Heart right ventricle (tissue), 16 donors: ENCODE results near the gene PKD1L1. TPM values are rescaled to one million over a fixed set of nuclear protein-coding genes. Genes with fewer than 3 reads are reported as not detected.

ENCODE experiments used
- ATAC-seq, 8 donors: fragments of 200-7000 bp; cut with Tn5 transposase; one replicate each; pipeline ENCODE4 v1.9.1; 2020; ENCODE audit warnings: mild to moderate bottlenecking in 8 of 8, moderate library complexity in 8 of 8, moderate number of reproducible peaks in 1 of 8
- DNase-seq, 2 donors: peaks; one replicate each; pipeline ENCODE4 v3.0.0-alpha.2; 2020
- H3K27ac ChIP-seq, 10 donors: fragments of 200-600 bp; sonication (generic) in 2 of 10; one replicate each; pipeline versions ENCODE4 v1.5.0 to v1.8.0; 2020 to 2022; ENCODE audit warnings: mild to moderate bottlenecking in 3 of 10
- H3K27me3 ChIP-seq, 7 donors: fragments of 200-600 bp; one replicate each; pipeline ENCODE4 v1.8.0; 2021 to 2022; ENCODE audit warnings: mild to moderate bottlenecking in 2 of 7
- H3K36me3 ChIP-seq, 9 donors: fragments of 200-600 bp; sonication (generic) in 1 of 9; one replicate each; pipeline versions ENCODE4 v1.5.0 to v1.8.0; 2020 to 2022; ENCODE audit warnings: mild to moderate bottlenecking in 2 of 9
- H3K4me1 ChIP-seq, 9 donors: fragments of 200-600 bp; sonication (generic) in 1 of 9; one replicate each; pipeline versions ENCODE4 v1.5.0 to v1.8.0; 2020 to 2022; ENCODE audit warnings: mild to moderate bottlenecking in 4 of 9
- H3K4me3 ChIP-seq, 10 donors: fragments of 200-600 bp; sonication (generic) in 2 of 10; one replicate each; pipeline versions ENCODE4 v1.5.0 to v1.8.0; 2020 to 2022; ENCODE audit warnings: mild to moderate bottlenecking in 7 of 10, moderate library complexity in 2 of 10
- H3K9me3 ChIP-seq, 11 donors: fragments of 200-600 bp in 10 of 11; sonication (generic) in 2 of 11; one replicate each; pipeline versions ENCODE4 v1.5.0 to v1.8.0; 2013 to 2022; ENCODE audit warnings: mild to moderate bottlenecking in 2 of 11, control low read depth in 1 of 11, moderate library complexity in 1 of 11
- WGBS, 2 donors: extraction: QIAGEN DNeasy Blood & Tissue Kit; methylation state at CpG; one replicate each; pipeline ENCODE4 v1.1.7; 2013; ENCODE audit warnings: inconsistent platforms in 1 of 2; 5-methylcytosine and 5-hydroxymethylcytosine counted together
- intact Hi-C, 10 donors: fragments of 100-400 bp; cut with DNase I; formaldehyde crosslinking; loops; one replicate each; pipeline versions ENCODE4 v1.11.1 to v1.14.2; 2022
- polyA plus RNA-seq, 2 donors: library from polyadenylated mRNA; stranded (reverse); fragments of 200-250 nt; gene quantifications; one replicate each; pipeline ENCODE4 v1.2.3, GENCODE V29; 2013
- total RNA-seq, 10 donors: library from RNA; stranded (reverse); fragmentation: NEBNext Ultra II Directional in 3 of 10; extraction: Animal tissue kit (Norgen Biotek cat#: 25700) in 3 of 10; gene quantifications; one replicate each; pipeline versions ENCODE4 v1.2.1 to v1.2.4, GENCODE V29; 2021 to 2023
- TF ChIP-seq, protein P1 (sequence below), 9 donors: fragments of 200-600 bp; sonication (generic) in 2 of 9; IDR thresholded peaks; one replicate each; pipeline versions ENCODE4 v1.5.0 to v1.8.0; 2021 to 2022; ENCODE audit warnings: antibody characterized with exemption in 9 of 9, mild to moderate bottlenecking in 5 of 9, moderate library complexity in 1 of 9
- donor health status: Arrhythmogenic right ventricular cardiomyopathy.
- donor health status: ischemic (EF 13 %, LVEDD 7.1; RV severe dilation, severe dysfunction).
- donor health status: healthy with polysubstance abuse.
- donor health status: DM: no; HTN: yes; CAD: no.
- donor health status: DM: no; HTN: no; CAD: no.
- donor health status: ischemic (EF 25% LVEDD 6.9; RV normal size, moderate dysfunction).
- donor health status: ischemic (EF 25% LVEDD 5.7; RV mildly dilated, moderate dysfunction).
- donor health status: healthy.
- donor health status: DM: yes; HTN: yes; CAD: no.
- donor health status: Ischemic cardiomyopathy.
- donor health status: ischemic (EF 35%, LVEDD 5.7; RV mildly dilated, moderate dysfunction).
- donor health status: nonischemic (EF 11% LVEDD 7.7; RV severe dilation, severe dysfunction).
- donor health status: DM: yes; HTN: yes; CAD: no.
- donor health status: PGD.
- donor health status: ischemic (EF 29% LVEDD 5.4; RV normal size, mild dysfunction).
- donor health status: nonischemic (EF 23%, LVEDD 6.1; RV moderate dilation, normal function).

PKD1L1 gene
- total and polyA plus RNA-seq, 12 donors: 1.5 to 4.7 (median 2.4) TPM

DNA sequence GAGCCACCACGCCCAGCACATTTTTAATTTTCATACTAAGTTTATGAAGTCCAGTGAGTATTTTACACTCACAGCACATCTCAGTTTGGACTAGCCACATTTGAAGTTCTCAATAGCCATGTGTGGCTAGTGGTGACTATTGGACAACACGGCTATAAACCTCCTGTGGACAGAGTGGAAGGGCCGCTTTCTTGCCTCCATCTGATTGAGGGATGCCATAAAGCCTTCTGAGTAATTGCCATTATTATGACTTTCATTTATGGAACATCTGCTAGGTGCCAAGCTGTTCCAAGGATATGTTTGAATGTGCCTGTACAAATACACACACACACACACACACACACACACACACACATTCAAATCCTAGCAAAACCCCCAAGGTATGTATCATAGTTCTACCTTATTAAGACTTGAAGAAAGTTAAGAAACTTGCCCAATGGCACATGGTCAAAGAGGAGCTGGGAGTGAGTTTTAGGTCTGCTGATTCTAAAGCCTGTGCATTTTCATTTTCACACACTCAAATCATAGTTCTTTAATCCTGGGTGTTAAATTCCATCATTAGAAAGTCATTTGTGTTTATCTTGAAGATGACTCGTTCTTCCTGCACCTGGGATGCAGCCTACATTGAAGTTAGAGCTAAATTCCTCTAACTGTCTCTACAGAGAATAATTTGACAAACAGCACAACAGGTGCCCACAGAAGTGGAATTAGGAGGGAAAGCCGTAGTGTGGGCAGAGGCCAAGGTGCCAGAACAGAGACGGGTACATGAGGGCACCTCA is 143.3 kb downstream of the PKD1L1 start:
- no peaks in the 10 kb centered on the region for H3K27me3 ChIP-seq
- TF ChIP-seq, protein P1, sequence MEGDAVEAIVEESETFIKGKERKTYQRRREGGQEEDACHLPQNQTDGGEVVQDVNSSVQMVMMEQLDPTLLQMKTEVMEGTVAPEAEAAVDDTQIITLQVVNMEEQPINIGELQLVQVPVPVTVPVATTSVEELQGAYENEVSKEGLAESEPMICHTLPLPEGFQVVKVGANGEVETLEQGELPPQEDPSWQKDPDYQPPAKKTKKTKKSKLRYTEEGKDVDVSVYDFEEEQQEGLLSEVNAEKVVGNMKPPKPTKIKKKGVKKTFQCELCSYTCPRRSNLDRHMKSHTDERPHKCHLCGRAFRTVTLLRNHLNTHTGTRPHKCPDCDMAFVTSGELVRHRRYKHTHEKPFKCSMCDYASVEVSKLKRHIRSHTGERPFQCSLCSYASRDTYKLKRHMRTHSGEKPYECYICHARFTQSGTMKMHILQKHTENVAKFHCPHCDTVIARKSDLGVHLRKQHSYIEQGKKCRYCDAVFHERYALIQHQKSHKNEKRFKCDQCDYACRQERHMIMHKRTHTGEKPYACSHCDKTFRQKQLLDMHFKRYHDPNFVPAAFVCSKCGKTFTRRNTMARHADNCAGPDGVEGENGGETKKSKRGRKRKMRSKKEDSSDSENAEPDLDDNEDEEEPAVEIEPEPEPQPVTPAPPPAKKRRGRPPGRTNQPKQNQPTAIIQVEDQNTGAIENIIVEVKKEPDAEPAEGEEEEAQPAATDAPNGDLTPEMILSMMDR (IDR thresholded peaks at IDR 0.05): no peak
- no peak overlapping the region for H3K4me3 ChIP-seq
- H3K27ac ChIP-seq: no peak overlapping the region
- intact Hi-C loops: loop anchor here in 1 of 10 donors (10.0 kb wide), 1 partner anchor 300 kb away; no protein-coding TSS in a partner anchor
- DNase-seq (no peak), ATAC-seq (no peak)
- H3K9me3 ChIP-seq: no peaks in the 10 kb centered on the region
- peaks cover 0 to 19% (median 0%) of the 10 kb centered on the region in 9 donors for H3K36me3 ChIP-seq
- WGBS, 2 donors: 94 to 95% methylated on average over 6 of the region's 6 CpGs
- peaks cover 0 to 32% (median 6%) of the 10 kb centered on the region in 9 donors for H3K4me1 ChIP-seq

DNA sequence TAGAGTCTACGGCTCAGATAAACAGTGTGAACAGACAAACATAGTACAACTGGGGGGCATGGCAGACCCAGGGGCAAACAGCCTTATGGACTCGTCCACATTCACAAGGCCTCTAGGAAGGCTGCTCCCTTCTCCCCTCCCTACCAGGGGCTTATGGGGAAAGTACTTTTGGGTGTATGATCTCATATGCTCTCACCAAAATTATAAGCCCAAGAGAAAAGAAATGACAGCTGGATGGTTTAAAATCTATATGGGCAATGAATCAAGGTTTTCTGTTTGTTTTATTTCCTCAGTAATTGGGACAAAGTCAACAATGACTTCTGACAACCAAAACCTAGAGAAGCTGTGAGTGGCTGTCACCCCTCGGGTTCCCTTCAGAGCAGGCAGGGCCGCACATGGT is 144.4 kb downstream of the PKD1L1 start:
- no peak overlapping the region for H3K27ac ChIP-seq
- intact Hi-C loops: loop anchor here in 1 of 10 donors (10.0 kb wide), 1 partner anchor 301 kb away; no protein-coding TSS in a partner anchor
- ATAC-seq (no peak), DNase-seq (no peak)
- H3K4me1 ChIP-seq: peaks cover 0 to 32% (median 6%) of the 10 kb centered on the region in 9 donors
- no peak overlapping the region for H3K4me3 ChIP-seq
- H3K27me3 ChIP-seq: no peaks in the 10 kb centered on the region
- TF ChIP-seq, protein P1 (IDR thresholded peaks at IDR 0.05): no peak
- no peaks in the 10 kb centered on the region for H3K9me3 ChIP-seq
- H3K36me3 ChIP-seq: peaks cover 0 to 19% (median 0%) of the 10 kb centered on the region in 9 donors
- WGBS, 2 donors: 76 to 78% methylated on average over 4 of the region's 4 CpGs

DNA sequence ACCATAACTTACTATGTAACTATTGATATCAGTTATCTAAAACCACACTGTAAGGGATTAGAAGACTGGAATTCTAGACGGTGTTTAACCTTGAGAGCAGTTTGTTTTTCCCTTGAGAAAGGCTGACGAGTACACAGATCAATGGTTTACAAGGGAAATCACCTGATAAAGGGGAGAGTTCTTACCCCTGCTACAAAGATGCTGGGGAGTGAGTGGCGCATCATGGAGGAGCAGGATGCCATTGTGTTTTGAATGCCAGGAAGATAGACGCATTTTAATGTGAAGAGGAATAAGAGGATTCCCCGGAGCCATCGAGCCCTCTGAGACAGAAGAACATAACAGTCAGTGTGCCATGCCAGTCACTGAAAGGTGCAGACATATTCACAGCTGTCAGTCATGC is 145.2 kb downstream of the PKD1L1 start:
- H3K9me3 ChIP-seq: no peaks in the 10 kb centered on the region
- H3K27ac ChIP-seq: no peak overlapping the region
- intact Hi-C loops: loop anchor here in 1 of 10 donors (10.0 kb wide), 1 partner anchor 302 kb away; no protein-coding TSS in a partner anchor
- ATAC-seq (no peak), DNase-seq (no peak)
- peaks cover 0 to 19% (median 0%) of the 10 kb centered on the region in 9 donors for H3K36me3 ChIP-seq
- TF ChIP-seq, protein P1 (IDR thresholded peaks at IDR 0.05): no peak
- H3K4me1 ChIP-seq: peaks cover 0 to 30% (median 6%) of the 10 kb centered on the region in 9 donors
- 78 to 86% methylated on average over 6 of the region's 6 CpGs for WGBS, 2 donors
- H3K4me3 ChIP-seq: no peak overlapping the region
- no peaks in the 10 kb centered on the region for H3K27me3 ChIP-seq

DNA sequence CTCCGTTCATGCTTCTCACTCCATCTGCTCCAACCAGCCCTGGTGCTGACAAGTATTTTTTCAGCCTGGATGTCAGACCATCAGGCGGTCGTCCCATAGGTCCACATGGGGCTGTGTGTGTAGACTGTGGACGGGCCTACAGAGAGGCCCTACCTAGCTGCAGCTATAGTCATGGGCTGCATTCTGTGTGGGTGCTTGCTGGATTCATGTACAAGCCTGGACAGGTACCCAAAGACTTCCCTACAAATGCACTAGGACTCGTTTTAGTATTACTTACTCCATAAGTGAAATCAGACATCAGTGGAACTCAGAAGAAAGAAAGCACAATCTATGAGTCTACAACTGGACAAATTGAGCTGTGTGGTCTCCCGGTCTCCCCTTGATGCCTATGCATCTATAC is 146.8 kb downstream of the PKD1L1 start:
- ATAC-seq (no peak), DNase-seq (no peak)
- Histone ChIP-seq H3K4me3 (no peak overlapping the region), H3K27ac (no peak overlapping the region), H3K4me1 (peaks cover 0 to 14% (median 3%) of the 10 kb centered on the region in 9 donors), H3K36me3 (peaks cover 0 to 19% (median 0%) of the 10 kb centered on the region in 9 donors), H3K27me3 (no peaks in the 10 kb centered on the region), H3K9me3 (no peaks in the 10 kb centered on the region)
- intact Hi-C loops: loop anchor here in 1 of 10 donors (10.0 kb wide), 1 partner anchor 303 kb away; no protein-coding TSS in a partner anchor
- WGBS, 2 donors: 77 to 82% methylated on average over 6 of the region's 6 CpGs
- TF ChIP-seq, protein P1 (IDR thresholded peaks at IDR 0.05): no peak
